CD4-positive, alpha-beta T cell (primary cell): ENCODE measurements around the gene MLEC. TPM values are rescaled to one million over a fixed set of nuclear protein-coding genes. Genes with fewer than 3 reads are reported as not detected.

Source experiments
- ATAC-seq: fragments of 200-7000 bp; cut with Tn5 transposase; one replicate; pipeline ENCODE4 v1.10.0; 2022; ENCODE audit warnings: mild to moderate bottlenecking; ENCODE audit not compliant: poor library complexity
- CTCF ChIA-PET: fragments of 350-600 bp; sonication (Branson Sonifier 250); formaldehyde crosslinking; loops from one replicate; lab custom pipeline; 2021; ENCODE audit warnings: antibody characterized with exemption, inconsistent platforms; lab: Charles Lee
- POLR2A ChIA-PET: fragments of 350-600 bp; sonication (Branson Sonifier 250); formaldehyde crosslinking; loops from one replicate; lab custom pipeline; 2021; ENCODE audit warnings: antibody characterized with exemption, inconsistent platforms; lab: Charles Lee
- DNase-seq, 14 experiments: peaks; one replicate each; pipeline ENCODE4 v3.0.0-alpha.2; 2013 to 2020; ENCODE audit warnings: mixed read lengths in 2 of 14
- H3K27ac ChIP-seq, 2 donors: one replicate each; pipeline versions ENCODE4 v1.5.1 to v1.7.0; 2013; ENCODE audit warnings: low read length in 2 of 2, low read depth in 1 of 2, mild to moderate bottlenecking in 1 of 2
- H3K27me3 ChIP-seq, 2 experiments: 1 replicate in 1 of 2; 2 replicates in 1 of 2; pipeline versions ENCODE4 v1.6.1 to v1.7.0; 2013; ENCODE audit warnings: low read length in 2 of 2, control low read depth in 1 of 2, mild to moderate bottlenecking in 1 of 2, moderate library complexity in 1 of 2; ENCODE audit not compliant: insufficient read depth in 2 of 2, control insufficient read depth in 1 of 2
- H3K36me3 ChIP-seq: one replicate; pipeline ENCODE4 v1.6.1; 2013; ENCODE audit warnings: low read length, control low read depth; ENCODE audit not compliant: insufficient read depth
- H3K4me1 ChIP-seq: one replicate; pipeline ENCODE4 v1.6.1; 2013; ENCODE audit warnings: low read length, control low read depth; ENCODE audit not compliant: insufficient read depth
- H3K4me3 ChIP-seq: one replicate; pipeline ENCODE4 v1.5.1; 2013; ENCODE audit warnings: mild to moderate bottlenecking, low read length, moderate library complexity
- H3K9me3 ChIP-seq, 2 experiments: 1 replicate in 1 of 2; 2 replicates in 1 of 2; pipeline versions ENCODE4 v1.6.1 to v1.7.0; 2013; ENCODE audit warnings: low read length in 2 of 2, mild to moderate bottlenecking in 2 of 2, control low read depth in 1 of 2, moderate library complexity in 1 of 2; ENCODE audit not compliant: control insufficient read depth in 1 of 2, insufficient read depth in 1 of 2
- H3K27ac Mint-ChIP-seq: one replicate; pipeline ENCODE4 v1.8.0; 2020; ENCODE audit warnings: mixed read lengths
- H3K27me3 Mint-ChIP-seq: one replicate; pipeline ENCODE4 v1.8.0; 2021; ENCODE audit warnings: mixed read lengths
- H3K36me3 Mint-ChIP-seq: one replicate; pipeline ENCODE4 v1.8.0; 2021; ENCODE audit warnings: low read depth, mixed read lengths
- H3K4me1 Mint-ChIP-seq: one replicate; pipeline ENCODE4 v1.8.0; 2021; ENCODE audit warnings: low read depth, mixed read lengths
- H3K4me3 Mint-ChIP-seq: one replicate; pipeline ENCODE4 v1.8.0; 2020; ENCODE audit warnings: mild to moderate bottlenecking, mixed read lengths
- H3K9me3 Mint-ChIP-seq: one replicate; pipeline ENCODE4 v1.8.0; 2020; ENCODE audit warnings: mixed read lengths
- CTCF ChIP-seq: fragments of 200-600 bp; IDR thresholded peaks from one replicate; pipeline ENCODE4 v1.8.0; 2022; ENCODE audit warnings: antibody characterized with exemption, mild to moderate bottlenecking
- intact Hi-C, 2 experiments: fragments of 100-400 bp; cut with DNase I in 1 of 2; cut with micrococcal nuclease in 1 of 2; formaldehyde crosslinking; loops; one replicate each; pipeline versions ENCODE4 v1.15.1 to v1.9.0; 2023 to 2025; cut with DNase I, micrococcal nuclease
- total RNA-seq, 174 experiments: library from RNA in 2 of 174; stranded (reverse) in 2 of 174; gene quantifications; one replicate each; pipeline ENCODE4 v1.2.3 and lab custom pipeline; 2021 to 2026

MLEC gene
- total RNA-seq, 2 experiments from 2014 or later: 20.7 to 22.1 TPM

- Histone ChIP-seq H3K4me1 (peaks cover 7% of the 10 kb centered on the region), H3K36me3 (peaks cover 70% of the 10 kb centered on the region), H3K4me3 (no peak overlapping the region), H3K9me3 (no peaks in the 10 kb centered on the region), H3K27ac (no peak overlapping the region), H3K27me3 (no peaks in the 10 kb centered on the region)
- no peak for DNase-seq
- no peak overlapping the region for H3K27ac Mint-ChIP-seq
- H3K4me3 Mint-ChIP-seq: no peak overlapping the region
- H3K4me1 Mint-ChIP-seq: peaks cover 12% of the 10 kb centered on the region
- peaks cover 81% of the 10 kb centered on the region for H3K36me3 Mint-ChIP-seq
- intact Hi-C loops: loop anchor here (10.0 kb wide), 4 partner anchors 253 to 393 kb away; partner anchors contain the start of genes HNF1A (in 1 of the 2), PLA2G1B (in 1 of the 2) and SRSF9 (in 1 of the 2)
- H3K27me3 Mint-ChIP-seq: no peaks in the 10 kb centered on the region
- ATAC-seq: no peak
- TF ChIP-seq CTCF: no peak
- H3K9me3 Mint-ChIP-seq: no peaks in the 10 kb centered on the region
- ChIA-PET CTCF (interaction anchor here (1.3 kb wide), 1 partner anchor 69 kb away, joined by 3 read pairs; no protein-coding TSS in a partner anchor), POLR2A (no interaction called here)
Measured at GRCh38 chr12:120718055-120718454, 31.1 kb downstream of the MLEC start.

- no peaks in the 10 kb centered on the region for H3K9me3 Mint-ChIP-seq
- Histone ChIP-seq H3K27ac (no peak overlapping the region), H3K27me3 (no peaks in the 10 kb centered on the region), H3K4me1 (peaks cover under 1% of the 10 kb centered on the region), H3K9me3 (no peaks in the 10 kb centered on the region), H3K36me3 (peaks cover 71% of the 10 kb centered on the region), H3K4me3 (no peak overlapping the region)
- DNase-seq (no peak), ATAC-seq (no peak)
- CTCF ChIA-PET: no interaction called here
- intact Hi-C loops: loop anchor here (10.0 kb wide), 4 partner anchors 254 to 394 kb away; partner anchors contain the start of genes HNF1A (in 1 of the 2), PLA2G1B (in 1 of the 2) and SRSF9 (in 1 of the 2)
- peaks cover 6% of the 10 kb centered on the region for H3K4me1 Mint-ChIP-seq
- peaks cover 83% of the 10 kb centered on the region for H3K36me3 Mint-ChIP-seq
- no peaks in the 10 kb centered on the region for H3K27me3 Mint-ChIP-seq
- H3K27ac Mint-ChIP-seq: no peak overlapping the region
- POLR2A ChIA-PET: no interaction called here
- no peak for TF ChIP-seq CTCF
- no peak overlapping the region for H3K4me3 Mint-ChIP-seq
Measured at GRCh38 chr12:120719072-120719471, 32.1 kb downstream of the MLEC start.

GRCh38 chr12:120719496-120720233 lies 32.7 kb downstream of the MLEC start:
- Mint-ChIP-seq H3K4me1 (peaks cover 5% of the 10 kb centered on the region), H3K27ac (no peak overlapping the region), H3K9me3 (no peaks in the 10 kb centered on the region), H3K4me3 (no peak overlapping the region), H3K36me3 (peaks cover 77% of the 10 kb centered on the region), H3K27me3 (no peaks in the 10 kb centered on the region)
- ATAC-seq (no peak), DNase-seq (no peak)
- Histone ChIP-seq H3K36me3 (peaks cover 68% of the 10 kb centered on the region), H3K27me3 (no peaks in the 10 kb centered on the region), H3K4me1 (peaks cover under 1% of the 10 kb centered on the region), H3K9me3 (no peaks in the 10 kb centered on the region), H3K4me3 (no peak overlapping the region), H3K27ac (no peak overlapping the region)
- CTCF ChIA-PET: interaction anchor here (0.9 to 1.9 kb wide), 2 partner anchors 17 to 72 kb away, joined by 3 to 7 read pairs; no protein-coding TSS in a partner anchor
- no peak for TF ChIP-seq CTCF
- POLR2A ChIA-PET: no interaction called here
- intact Hi-C loops: loop anchor here (10.0 kb wide), 4 partner anchors 255 to 395 kb away; partner anchors contain the start of genes HNF1A (in 1 of the 2), PLA2G1B (in 1 of the 2) and SRSF9 (in 1 of the 2)
